Mesenchymal stem cell (in vitro differentiated cells and primary cell): ENCODE results near the gene LARP1. TPM values are rescaled to one million over a fixed set of nuclear protein-coding genes. Genes with fewer than 3 reads are reported as not detected.

Source experiments
- DNase-seq: peaks from one replicate; pipeline ENCODE4 v3.0.0-alpha.2; 2013
- H2AFZ ChIP-seq: one replicate; pipeline ENCODE4 v1.6.1; 2013; ENCODE audit warnings: low read depth, mild to moderate bottlenecking, control low read depth, inconsistent platforms, low read length, moderate library complexity
- H2AK5ac ChIP-seq: 2 replicates; pipeline ENCODE4 v1.6.1; 2013; ENCODE audit warnings: low read length, moderate library complexity, mild to moderate bottlenecking, inconsistent platforms; ENCODE audit not compliant: severe bottlenecking
- H2BK120ac ChIP-seq: one replicate; pipeline ENCODE4 v1.6.1; 2013; ENCODE audit warnings: low read depth, mild to moderate bottlenecking, inconsistent platforms, low read length, moderate library complexity
- H2BK12ac ChIP-seq, 2 experiments: one replicate each; pipeline ENCODE4 v1.6.1; 2013; ENCODE audit warnings: inconsistent platforms in 2 of 2, low read length in 2 of 2, mild to moderate bottlenecking in 2 of 2, moderate library complexity in 2 of 2, control low read depth in 1 of 2
- H2BK15ac ChIP-seq: one replicate; pipeline ENCODE4 v1.6.1; 2013; ENCODE audit warnings: mild to moderate bottlenecking, low read depth, inconsistent platforms; ENCODE audit not compliant: poor library complexity, severe bottlenecking
- H2BK5ac ChIP-seq: 2 replicates; pipeline ENCODE4 v1.6.1; 2013; ENCODE audit warnings: low read depth, mild to moderate bottlenecking, low read length, control low read depth, inconsistent platforms; ENCODE audit not compliant: poor library complexity, severe bottlenecking
- H3K14ac ChIP-seq, 2 experiments: one replicate each; pipeline ENCODE4 v1.6.1; 2013; ENCODE audit warnings: inconsistent platforms in 2 of 2, low read length in 2 of 2, control low read depth in 1 of 2, mild to moderate bottlenecking in 1 of 2, moderate library complexity in 1 of 2
- H3K18ac ChIP-seq, 2 experiments: one replicate each; pipeline ENCODE4 v1.6.1; 2013; ENCODE audit warnings: inconsistent platforms in 2 of 2, low read length in 2 of 2, control low read depth in 1 of 2, low read depth in 1 of 2, mild to moderate bottlenecking in 1 of 2
- H3K23ac ChIP-seq, 2 experiments: one replicate each; pipeline ENCODE4 v1.6.1; 2013; ENCODE audit warnings: inconsistent platforms in 2 of 2, low read length in 2 of 2, mild to moderate bottlenecking in 2 of 2, moderate library complexity in 2 of 2, control low read depth in 1 of 2
- H3K27ac ChIP-seq: 2 replicates; pipeline ENCODE4 v1.5.1; 2013; ENCODE audit warnings: mild to moderate bottlenecking, moderate library complexity, low read length, control low read depth, inconsistent platforms; ENCODE audit not compliant: poor library complexity, severe bottlenecking
- H3K27me3 ChIP-seq, 2 experiments: 2 replicates each; pipeline versions ENCODE4 v1.6.1 to v1.7.0; 2013; ENCODE audit warnings: low read length in 2 of 2, mild to moderate bottlenecking in 2 of 2, moderate library complexity in 2 of 2, control low read depth in 1 of 2, inconsistent platforms in 1 of 2; ENCODE audit not compliant: control insufficient read depth in 1 of 2, insufficient read depth in 1 of 2
- H3K36me3 ChIP-seq, 2 experiments: 2 replicates each; pipeline versions ENCODE4 v1.6.1 to v1.7.0; 2013; ENCODE audit warnings: low read length in 2 of 2, control low read depth in 1 of 2, inconsistent platforms in 1 of 2, low read depth in 1 of 2, mild to moderate bottlenecking in 1 of 2; ENCODE audit not compliant: insufficient read depth in 2 of 2, control insufficient read depth in 1 of 2
- H3K4ac ChIP-seq, 2 experiments: one replicate each; pipeline ENCODE4 v1.6.1; 2013; ENCODE audit warnings: inconsistent platforms in 2 of 2, low read length in 2 of 2, mild to moderate bottlenecking in 2 of 2, moderate library complexity in 2 of 2, control low read depth in 1 of 2, low read depth in 1 of 2
- H3K4me1 ChIP-seq: 2 replicates; pipeline ENCODE4 v1.6.1; 2013; ENCODE audit warnings: low read depth, low read length, control low read depth; ENCODE audit not compliant: control insufficient read depth, insufficient read depth
- H3K4me2 ChIP-seq: 2 replicates; pipeline ENCODE4 v1.6.1; 2013; ENCODE audit warnings: low read length, mild to moderate bottlenecking, inconsistent platforms; ENCODE audit not compliant: poor library complexity, severe bottlenecking
- H3K4me3 ChIP-seq, 2 experiments: 2 replicates each; pipeline versions ENCODE4 v1.5.1 to v1.7.0; 2013; ENCODE audit warnings: low read length in 2 of 2, mild to moderate bottlenecking in 2 of 2, control low read depth in 1 of 2, low read depth in 1 of 2; ENCODE audit not compliant: insufficient read depth in 1 of 2
- H3K79me1 ChIP-seq: replicated peaks from 2 replicates; pipeline ENCODE4 v1.6.1; 2013; ENCODE audit warnings: mild to moderate bottlenecking, control low read depth, low read length, inconsistent platforms; ENCODE audit not compliant: poor library complexity, severe bottlenecking
- H3K9ac ChIP-seq: 2 replicates; pipeline ENCODE4 v1.7.0; 2013; ENCODE audit warnings: mild to moderate bottlenecking, low read length, moderate library complexity
- H3K9me3 ChIP-seq: 2 replicates; pipeline ENCODE4 v1.7.0; 2013; ENCODE audit warnings: mild to moderate bottlenecking, low read length; ENCODE audit not compliant: control insufficient read depth
- H4K8ac ChIP-seq: one replicate; pipeline ENCODE4 v1.6.1; 2013; ENCODE audit warnings: inconsistent platforms, mild to moderate bottlenecking, low read length, moderate library complexity
- H4K91ac ChIP-seq: one replicate; pipeline ENCODE4 v1.6.1; 2013; ENCODE audit warnings: mild to moderate bottlenecking, low read length, inconsistent platforms
- WGBS: methylation state at CpG from one replicate; pipeline ENCODE4 v1.1.7; 2013; ENCODE audit warnings: mixed read lengths; 5-methylcytosine and 5-hydroxymethylcytosine counted together
- polyA plus RNA-seq, 2 experiments: library from polyadenylated mRNA; stranded (reverse); fragments of 200-250 nt; gene quantifications; one replicate each; pipeline ENCODE4 v1.2.3, GENCODE V29; 2013

LARP1 gene
- polyA plus RNA-seq (2013, experiment 1 of 2), result 133 TPM
- polyA plus RNA-seq (2013, experiment 2 of 2), result 124 TPM

DNA sequence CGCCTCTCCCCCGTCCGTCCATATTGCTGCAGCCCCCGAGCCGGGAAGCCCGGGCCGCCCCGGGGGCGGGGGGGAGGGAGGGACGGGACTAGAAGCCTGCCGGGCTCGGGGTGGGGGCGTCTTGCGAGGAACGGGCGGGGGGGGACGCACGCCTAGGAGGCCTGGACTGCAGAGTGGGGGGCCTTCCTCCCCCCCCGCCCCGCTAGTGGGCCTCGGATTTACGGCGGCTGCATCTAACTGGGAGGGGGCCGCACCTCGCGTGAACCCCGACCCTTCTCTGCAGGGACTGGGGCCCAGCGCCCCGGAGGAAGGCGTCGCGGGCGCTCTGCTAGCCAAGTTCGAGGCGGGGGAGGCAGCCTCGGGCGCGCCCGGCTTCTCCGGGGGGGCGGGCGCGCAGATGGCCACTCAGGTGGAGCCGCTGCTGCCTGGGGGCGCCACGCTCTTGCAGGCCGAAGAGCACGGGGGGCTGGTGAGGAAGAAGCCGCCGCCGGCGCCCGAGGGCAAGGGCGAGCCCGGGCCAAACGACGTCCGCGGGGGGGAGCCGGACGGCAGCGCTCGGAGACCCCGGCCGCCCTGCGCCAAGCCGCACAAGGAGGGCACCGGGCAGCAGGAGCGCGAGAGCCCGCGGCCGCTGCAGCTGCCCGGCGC is at the start of gene LARP1:
TSS of gene LARP1 (plus strand) at position 17 of the 648 bp plus-strand sequence. CDS start at position 398, 381 bp downstream.
- Histone ChIP-seq H3K36me3 (no peaks in the 10 kb centered on the region), H2BK15ac (peak within 1 kb of the TSS; percentile 97), H2AK5ac (peak within 1 kb of the TSS; percentile 36), H3K14ac (peak within 1 kb of the TSS; percentile 28 to 99), H3K27me3 (no peaks in the 10 kb centered on the region), H2BK120ac (peak within 1 kb of the TSS; percentile 98), H3K4me1 (peaks cover 11% of the 10 kb centered on the region), H3K27ac (peak within 1 kb of the TSS; percentile 72), H3K18ac (peak within 1 kb of the TSS; percentile 98 to 99), H3K4ac (peak within 1 kb of the TSS; percentile 97 to 99), H2BK5ac (peak within 1 kb of the TSS; percentile 84), H2AFZ (peak within 1 kb of the TSS; percentile 47), H4K91ac (peak within 1 kb of the TSS; percentile 98), H3K9ac (peak within 1 kb of the TSS; percentile 97), H3K79me1 (peaks cover 2% of the 10 kb centered on the region), H3K23ac (peak within 1 kb of the TSS in 1 of 2 experiments; percentile 99), H3K9me3 (no peaks in the 10 kb centered on the region), H2BK12ac (peak within 1 kb of the TSS; percentile 86 to 92), H3K4me3 (peak within 1 kb of the TSS; percentile 69 to 93), H3K4me2 (peak within 1 kb of the TSS; percentile 96), H4K8ac (peak within 1 kb of the TSS; percentile 99)
- DNase-seq, result no peak
- under 1% methylated on average over 38 of the region's 75 CpGs for WGBS

DNA sequence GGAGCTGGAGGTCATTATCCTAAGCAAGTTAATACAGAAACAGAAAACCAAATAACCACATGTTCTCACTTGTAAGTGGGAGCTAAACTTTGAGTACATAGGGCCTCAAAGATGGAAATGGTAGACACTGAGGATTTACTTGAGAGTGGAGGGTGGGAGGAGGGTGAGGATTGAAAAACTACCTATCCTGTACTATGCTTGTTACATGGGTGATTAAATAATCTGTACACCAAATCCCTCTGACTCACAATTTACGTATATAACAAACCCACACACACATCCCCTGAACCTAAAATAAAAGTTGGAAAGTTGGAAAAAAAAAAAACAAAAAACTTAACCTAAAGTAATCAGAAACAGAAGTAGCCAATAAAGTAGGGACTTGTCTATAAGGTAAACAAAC is 48.8 kb upstream of the LARP1 start:
- no peak overlapping the region for H2BK120ac ChIP-seq
- no peak overlapping the region for H3K4me2 ChIP-seq
- H2BK15ac ChIP-seq, result no peak overlapping the region
- no peak overlapping the region for H3K4ac ChIP-seq
- no peak overlapping the region for H3K9ac ChIP-seq
- H3K18ac ChIP-seq, result no peak overlapping the region
- H3K4me3 ChIP-seq, result no peak overlapping the region
- no peak overlapping the region for H4K91ac ChIP-seq
- H2AK5ac ChIP-seq, result no peak overlapping the region
- H2BK5ac ChIP-seq, result no peak overlapping the region
- no CpG with 5 or more reads among the region's 1 CpG for WGBS
- H3K36me3 ChIP-seq, result no peaks in the 10 kb centered on the region
- H2BK12ac ChIP-seq, result no peak overlapping the region
- H3K23ac ChIP-seq, result no peak overlapping the region
- no peak overlapping the region for H4K8ac ChIP-seq
- no peak overlapping the region for H2AFZ ChIP-seq
- no peaks in the 10 kb centered on the region for H3K27me3 ChIP-seq
- no peak overlapping the region for H3K14ac ChIP-seq
- H3K9me3 ChIP-seq, result no peaks in the 10 kb centered on the region
- no peaks in the 10 kb centered on the region for H3K79me1 ChIP-seq
- H3K27ac ChIP-seq, result no peak overlapping the region
- DNase-seq, result no peak
- no peaks in the 10 kb centered on the region for H3K4me1 ChIP-seq

DNA sequence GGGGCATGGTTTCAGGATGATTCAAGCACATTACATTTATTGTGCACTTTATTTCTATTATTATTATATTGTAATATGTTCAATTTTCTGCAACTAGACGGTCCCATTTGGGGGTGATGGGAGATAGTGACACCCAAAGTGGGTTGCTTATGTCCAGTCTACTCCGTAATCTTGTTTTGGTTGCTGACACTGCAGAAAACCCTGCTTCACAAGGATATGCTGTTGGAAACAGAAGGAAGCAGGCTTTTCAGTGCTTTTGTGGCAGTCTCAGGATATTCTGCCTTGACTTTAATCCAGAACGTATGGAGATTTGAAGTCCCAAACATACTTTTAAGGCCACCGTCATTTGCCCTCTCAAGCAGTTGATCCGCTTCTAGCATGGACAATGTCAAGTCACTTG is 47.5 kb upstream of the LARP1 start:
- Histone ChIP-seq H3K14ac (no peak overlapping the region), H3K27me3 (no peaks in the 10 kb centered on the region), H3K4me2 (no peak overlapping the region), H2BK15ac (no peak overlapping the region), H2AK5ac (no peak overlapping the region), H4K8ac (no peak overlapping the region), H2BK120ac (no peak overlapping the region), H3K4ac (no peak overlapping the region), H3K27ac (no peak overlapping the region), H3K4me3 (no peak overlapping the region), H3K18ac (no peak overlapping the region), H2AFZ (no peak overlapping the region), H3K79me1 (no peaks in the 10 kb centered on the region), H3K36me3 (no peaks in the 10 kb centered on the region), H2BK12ac (no peak overlapping the region), H3K4me1 (peaks cover 2% of the 10 kb centered on the region), H3K9ac (no peak overlapping the region), H2BK5ac (no peak overlapping the region), H4K91ac (no peak overlapping the region), H3K23ac (no peak overlapping the region), H3K9me3 (no peaks in the 10 kb centered on the region)
- 80% methylated on average over 5 of the region's 5 CpGs for WGBS
- DNase-seq, result no peak

DNA sequence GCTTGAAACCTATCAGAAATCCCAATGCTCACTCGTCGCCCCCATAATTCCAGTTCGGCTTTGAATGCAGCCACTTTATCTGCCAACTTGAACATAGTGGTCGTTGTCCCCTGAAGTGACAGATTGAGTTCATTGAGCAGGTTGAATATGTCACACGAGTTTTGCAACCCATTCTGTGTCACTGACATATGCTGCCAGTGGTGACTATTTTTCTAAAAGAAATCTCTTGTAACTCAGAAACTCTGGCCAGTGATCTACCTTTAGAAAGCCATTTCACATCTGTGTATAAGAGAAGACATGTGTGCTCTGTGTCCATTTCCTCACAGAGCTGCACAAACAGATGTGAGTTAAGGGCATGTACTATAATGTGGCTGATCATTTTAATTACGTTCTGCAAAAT is 47.0 kb upstream of the LARP1 start:
- no peaks in the 10 kb centered on the region for H3K27me3 ChIP-seq
- H3K23ac ChIP-seq, result no peak overlapping the region
- peaks cover 7% of the 10 kb centered on the region for H3K4me1 ChIP-seq
- no peak overlapping the region for H3K4me2 ChIP-seq
- no peak overlapping the region for H2BK15ac ChIP-seq
- no peak overlapping the region for H3K27ac ChIP-seq
- no peaks in the 10 kb centered on the region for H3K36me3 ChIP-seq
- H3K4me3 ChIP-seq, result no peak overlapping the region
- no peaks in the 10 kb centered on the region for H3K9me3 ChIP-seq
- no peak overlapping the region for H3K18ac ChIP-seq
- 97% methylated on average over 6 of the region's 6 CpGs for WGBS
- no peak overlapping the region for H4K8ac ChIP-seq
- no peak overlapping the region for H2BK5ac ChIP-seq
- no peak overlapping the region for H2BK120ac ChIP-seq
- no peak overlapping the region for H4K91ac ChIP-seq
- H2BK12ac ChIP-seq, result no peak overlapping the region
- H2AK5ac ChIP-seq, result no peak overlapping the region
- H3K79me1 ChIP-seq, result peaks cover 2% of the 10 kb centered on the region
- no peak overlapping the region for H3K9ac ChIP-seq
- DNase-seq, result no peak
- no peak overlapping the region for H3K14ac ChIP-seq
- no peak overlapping the region for H2AFZ ChIP-seq
- H3K4ac ChIP-seq, result no peak overlapping the region
